ENCODE measurements around the gene FBRS. TPM values are rescaled to one million over a fixed set of nuclear protein-coding genes. Genes with fewer than 3 reads are reported as not detected.

FBRS gene
- polyA plus RNA-seq, 1 of the 3 experiments (the other 2 are of a cell fraction): 11.5 TPM

DNA sequence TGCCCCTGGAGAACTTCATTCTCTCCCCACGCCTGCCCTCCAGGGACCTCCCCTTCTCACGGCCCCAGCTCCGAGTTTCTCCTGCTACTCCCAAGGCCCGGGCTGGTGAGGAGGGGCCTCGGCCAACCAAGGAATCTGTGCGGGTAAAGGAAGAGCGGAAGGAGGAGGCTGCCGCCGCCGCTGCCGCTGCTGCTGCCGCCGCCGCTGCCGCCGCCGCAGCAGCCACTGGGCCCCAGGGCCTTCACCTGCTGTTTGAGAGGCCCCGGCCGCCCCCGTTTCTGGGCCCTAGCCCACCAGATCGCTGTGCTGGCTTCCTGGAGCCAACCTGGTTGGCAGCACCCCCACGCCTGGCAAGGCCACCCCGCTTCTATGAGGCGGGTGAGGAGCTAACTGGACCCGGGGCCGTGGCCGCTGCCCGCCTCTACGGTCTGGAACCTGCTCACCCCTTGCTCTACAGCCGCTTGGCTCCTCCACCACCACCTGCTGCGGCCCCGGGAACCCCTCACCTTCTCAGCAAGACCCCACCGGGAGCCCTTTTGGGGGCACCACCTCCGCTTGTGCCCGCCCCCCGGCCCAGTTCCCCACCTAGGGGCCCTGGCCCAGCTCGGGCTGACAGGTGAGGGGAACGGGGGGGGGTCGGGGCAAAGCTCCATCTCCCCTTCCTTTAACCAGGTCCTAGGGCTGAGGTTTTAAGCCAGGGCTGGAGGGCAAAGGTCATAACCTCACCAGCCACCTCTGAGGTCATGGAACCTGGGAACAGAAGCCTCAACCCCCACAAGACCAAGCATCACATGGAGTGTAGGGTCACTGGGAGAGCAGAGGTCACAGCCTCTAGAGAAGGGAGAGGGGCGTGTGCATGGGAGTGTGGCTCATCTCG is 11.0 kb downstream of the FBRS start:
- CTCF ChIA-PET: interaction anchor here (0.8 to 2.3 kb wide), 3 partner anchors 10 to 24 kb away, joined by 3 to 7 read pairs (median 3); no protein-coding TSS in a partner anchor
- 93% methylated on average over 19 of the region's 41 CpGs for WGBS (ENCODE audit: low lambda C conversion rate)
- 0 out of 2 replicates have a peak, but pooled peaks cover 5% of the 10 kb centered on the region for H4K20me1 ChIP-seq (ENCODE audit: insufficient read depth)

DNA sequence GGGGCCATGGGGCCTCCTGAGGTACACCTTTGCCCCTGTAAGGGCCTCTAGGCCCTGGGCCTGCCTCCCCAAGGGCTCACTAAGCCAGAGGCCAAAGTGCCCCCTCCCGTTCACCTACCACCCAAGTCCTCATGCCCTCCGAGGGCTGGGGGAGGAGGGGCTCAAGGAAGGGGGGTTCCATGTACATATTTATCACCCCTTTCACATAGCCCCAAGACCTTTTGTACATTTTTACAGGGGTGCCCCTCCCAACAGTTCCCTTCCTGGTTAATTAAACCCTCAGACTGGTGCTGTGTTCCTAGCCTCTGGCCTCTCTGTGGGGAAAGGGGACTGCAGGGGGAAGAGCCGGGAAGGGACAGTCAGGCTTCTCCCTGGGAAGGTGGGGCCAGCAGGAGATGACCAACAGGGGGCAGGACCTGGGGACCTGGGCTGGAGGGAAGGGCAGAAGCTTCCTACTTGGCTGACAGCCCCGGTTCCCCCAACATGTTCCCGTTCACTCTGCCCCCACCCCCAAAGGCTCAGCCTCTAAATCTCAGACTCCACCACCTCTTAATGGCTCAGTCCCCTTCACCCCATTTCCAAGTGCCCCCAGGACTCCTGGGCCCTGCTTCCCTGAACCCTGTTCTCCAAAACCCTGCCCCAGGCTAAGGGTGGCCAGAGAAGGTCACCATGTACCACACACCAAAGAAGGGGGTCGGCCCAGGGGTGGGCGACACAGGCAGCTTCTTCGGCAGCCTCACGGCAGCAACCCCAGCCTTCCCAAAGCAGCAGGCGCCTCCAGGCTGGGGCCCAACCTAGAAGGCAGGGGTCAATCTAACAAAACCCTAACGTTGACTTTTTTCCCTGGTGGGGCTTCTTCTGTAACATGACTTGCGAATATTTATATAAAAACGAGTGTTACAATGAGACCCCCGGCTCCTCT is 11.9 kb downstream of the FBRS start:
- CTCF ChIA-PET: interaction anchor here (0.7 to 0.8 kb wide), 2 partner anchors 10 to 16 kb away, joined by 3 read pairs; no protein-coding TSS in a partner anchor
- H3F3A ChIP-seq (replicated peaks; ENCODE audit: insufficient read depth): peaks cover 10% of the 10 kb centered on the region
- no peak overlapping the region for H3K4me3 ChIP-seq (ENCODE audit: low read depth in 2 of 2, low read length in 1 of 2)
- H3K9me3 ChIP-seq: no peaks in the 10 kb centered on the region
- H3K36me3 ChIP-seq (replicated peaks in 1 of 2; ENCODE audit: control insufficient read depth in 1 of 2, insufficient read depth in 2 of 2, low read length in 1 of 2): peaks cover 27 to 50% of the 10 kb centered on the region in 2 experiments
- H3K9ac ChIP-seq: no peak overlapping the region
- H3K4me1 ChIP-seq (ENCODE audit: control insufficient read depth in 1 of 2, insufficient read depth in 2 of 2, low read depth in 1 of 2, low read length in 1 of 2): no peaks in the 10 kb centered on the region
- H3K79me2 ChIP-seq (ENCODE audit: insufficient read depth): no peaks in the 10 kb centered on the region
- DNase-seq: no peak
- no peaks in the 10 kb centered on the region for H4K20me1 ChIP-seq (ENCODE audit: insufficient read depth)
- no peaks in the 10 kb centered on the region for H3K27me3 ChIP-seq (ENCODE audit: insufficient read depth)
- no peak overlapping the region for H3K27ac ChIP-seq (ENCODE audit: low read depth in 2 of 2, low read length in 1 of 2)
- no peak overlapping the region for H2AFZ ChIP-seq (ENCODE audit: low read depth)
- H3K9me2 ChIP-seq: no peaks in the 10 kb centered on the region
- H3K4me2 ChIP-seq: no peak overlapping the region
- 90% methylated on average over 14 of the region's 14 CpGs for WGBS (ENCODE audit: low lambda C conversion rate)
- POLR2A ChIA-PET: no interaction called here
- TF ChIP-seq NRF1 (IDR thresholded peaks at IDR 0.05; ENCODE audit: low read depth, low read length): no peak
- TF ChIP-seq SMC3 (IDR thresholded peaks at IDR 0.05; ENCODE audit: low read depth, low read length): no peak
- TF ChIP-seq, protein P1, sequence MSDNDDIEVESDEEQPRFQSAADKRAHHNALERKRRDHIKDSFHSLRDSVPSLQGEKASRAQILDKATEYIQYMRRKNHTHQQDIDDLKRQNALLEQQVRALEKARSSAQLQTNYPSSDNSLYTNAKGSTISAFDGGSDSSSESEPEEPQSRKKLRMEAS (IDR thresholded peaks at IDR 0.05; ENCODE audit: low read depth): no peak
- TF ChIP-seq JUND (IDR thresholded peaks at IDR 0.05): no peak
- TF ChIP-seq FOXM1 (IDR thresholded peaks at IDR 0.05; ENCODE audit: low read depth): no peak
- TF ChIP-seq, protein P2, sequence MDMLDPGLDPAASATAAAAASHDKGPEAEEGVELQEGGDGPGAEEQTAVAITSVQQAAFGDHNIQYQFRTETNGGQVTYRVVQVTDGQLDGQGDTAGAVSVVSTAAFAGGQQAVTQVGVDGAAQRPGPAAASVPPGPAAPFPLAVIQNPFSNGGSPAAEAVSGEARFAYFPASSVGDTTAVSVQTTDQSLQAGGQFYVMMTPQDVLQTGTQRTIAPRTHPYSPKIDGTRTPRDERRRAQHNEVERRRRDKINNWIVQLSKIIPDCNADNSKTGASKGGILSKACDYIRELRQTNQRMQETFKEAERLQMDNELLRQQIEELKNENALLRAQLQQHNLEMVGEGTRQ (IDR thresholded peaks at IDR 0.05; ENCODE audit: borderline replicate concordance, low read depth, low read length): no peak
- TF ChIP-seq RAD21 (IDR thresholded peaks at IDR 0.05; ENCODE audit: low read length): no peak
- TF ChIP-seq FOXJ3 (CRISPR knock-in tag; IDR thresholded peaks at IDR 0.05): no peak
- TF ChIP-seq GABPA (IDR thresholded peaks at IDR 0.05; ENCODE audit: low read depth): no peak
- TF ChIP-seq CHD2 (IDR thresholded peaks at IDR 0.05; ENCODE audit: low read length, partially characterized antibody): no peak
- no peak for TF ChIP-seq MEF2A (IDR thresholded peaks at IDR 0.05; ENCODE audit: borderline replicate concordance, low read depth)
- TF ChIP-seq GATA2 (CRISPR knock-in tag; IDR thresholded peaks at IDR 0.05): no peak
- no peak for TF ChIP-seq EZH2phosphoT487 (IDR thresholded peaks at IDR 0.05; ENCODE audit: borderline replicate concordance, low read depth)
- TF ChIP-seq, protein P3, sequence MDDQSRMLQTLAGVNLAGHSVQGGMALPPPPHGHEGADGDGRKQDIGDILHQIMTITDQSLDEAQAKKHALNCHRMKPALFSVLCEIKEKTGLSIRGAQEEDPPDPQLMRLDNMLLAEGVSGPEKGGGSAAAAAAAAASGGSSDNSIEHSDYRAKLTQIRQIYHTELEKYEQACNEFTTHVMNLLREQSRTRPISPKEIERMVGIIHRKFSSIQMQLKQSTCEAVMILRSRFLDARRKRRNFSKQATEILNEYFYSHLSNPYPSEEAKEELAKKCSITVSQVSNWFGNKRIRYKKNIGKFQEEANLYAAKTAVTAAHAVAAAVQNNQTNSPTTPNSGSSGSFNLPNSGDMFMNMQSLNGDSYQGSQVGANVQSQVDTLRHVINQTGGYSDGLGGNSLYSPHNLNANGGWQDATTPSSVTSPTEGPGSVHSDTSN (IDR thresholded peaks at IDR 0.05): no peak

More for the DNA sequence above, 11.0 kb downstream of the FBRS start:
- Histone ChIP-seq H3K36me3 (replicated peaks in 1 of 2; ENCODE audit: control insufficient read depth in 1 of 2, insufficient read depth in 2 of 2, low read length in 1 of 2) (peaks cover 27 to 58% of the 10 kb centered on the region in 2 experiments), H3K9me2 (no peaks in the 10 kb centered on the region), H3K4me2 (no peak overlapping the region), H3F3A (replicated peaks; ENCODE audit: insufficient read depth) (peaks cover 10% of the 10 kb centered on the region), H3K27me3 (ENCODE audit: insufficient read depth) (no peaks in the 10 kb centered on the region), H3K9me3 (no peaks in the 10 kb centered on the region), H3K4me3 (ENCODE audit: low read depth in 2 of 2, low read length in 1 of 2) (no peak overlapping the region), H3K79me2 (ENCODE audit: insufficient read depth) (peaks cover 3% of the 10 kb centered on the region; the same call in 1 of the 2 replicates), H2AFZ (ENCODE audit: low read depth) (no peak overlapping the region), H3K4me1 (ENCODE audit: control insufficient read depth in 1 of 2, insufficient read depth in 2 of 2, low read depth in 1 of 2, low read length in 1 of 2) (no peaks in the 10 kb centered on the region), H3K27ac (ENCODE audit: low read depth in 2 of 2, low read length in 1 of 2) (no peak overlapping the region), H3K9ac (no peak overlapping the region)
- POLR2A ChIA-PET: interaction anchor here (0.6 kb wide), 1 partner anchor 12 kb away, joined by 3 read pairs; no protein-coding TSS in a partner anchor
- DNase-seq: no peak
- TF ChIP-seq RCOR1 (IDR thresholded peaks at IDR 0.05; ENCODE audit: low read length): no peak
- TF ChIP-seq FOSL2 (IDR thresholded peaks at IDR 0.05; ENCODE audit: borderline replicate concordance, low read depth): no peak
- TF ChIP-seq FOXM1 (IDR thresholded peaks at IDR 0.05; ENCODE audit: low read depth): no peak
- TF ChIP-seq NRF1 (IDR thresholded peaks at IDR 0.05; ENCODE audit: low read depth, low read length): no peak
- TF ChIP-seq, protein P2 (IDR thresholded peaks at IDR 0.05; ENCODE audit: borderline replicate concordance, low read depth, low read length): no peak
- TF ChIP-seq MXI1 (IDR thresholded peaks at IDR 0.05; ENCODE audit: low read depth, low read length): no peak
- no peak for TF ChIP-seq CHD2 (IDR thresholded peaks at IDR 0.05; ENCODE audit: low read length, partially characterized antibody)
- TF ChIP-seq EP300 (IDR thresholded peaks at IDR 0.05; ENCODE audit: borderline replicate concordance in 1 of 2, low read depth in 1 of 2, low read length in 1 of 2): no peak
- TF ChIP-seq ELF1 (IDR thresholded peaks at IDR 0.05): no peak
- no peak for TF ChIP-seq TEAD4 (IDR thresholded peaks at IDR 0.05; ENCODE audit: borderline replicate concordance, insufficient read depth)
- TF ChIP-seq, protein P4, sequence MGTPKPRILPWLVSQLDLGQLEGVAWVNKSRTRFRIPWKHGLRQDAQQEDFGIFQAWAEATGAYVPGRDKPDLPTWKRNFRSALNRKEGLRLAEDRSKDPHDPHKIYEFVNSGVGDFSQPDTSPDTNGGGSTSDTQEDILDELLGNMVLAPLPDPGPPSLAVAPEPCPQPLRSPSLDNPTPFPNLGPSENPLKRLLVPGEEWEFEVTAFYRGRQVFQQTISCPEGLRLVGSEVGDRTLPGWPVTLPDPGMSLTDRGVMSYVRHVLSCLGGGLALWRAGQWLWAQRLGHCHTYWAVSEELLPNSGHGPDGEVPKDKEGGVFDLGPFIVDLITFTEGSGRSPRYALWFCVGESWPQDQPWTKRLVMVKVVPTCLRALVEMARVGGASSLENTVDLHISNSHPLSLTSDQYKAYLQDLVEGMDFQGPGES (IDR thresholded peaks at IDR 0.05; ENCODE audit: low read depth, low read length): no peak

Measured in SK-N-SH (cell line).